Renal cortical epithelial cell (primary cell): ENCODE data around the gene TGM5. TPM values are rescaled to one million over a fixed set of nuclear protein-coding genes. Genes with fewer than 3 reads are reported as not detected.
"Not testable (repeated sequence)": the region's sequence is repeated elsewhere in the genome, so short reads cannot be mapped to it uniquely, and the experiment has no call there.

Source experiments
- DNase-seq: peaks from one replicate; pipeline ENCODE4 v3.0.0-alpha.2; 2011; ENCODE audit warnings: low read depth
- total RNA-seq: library from RNA; depleted of rRNA; stranded (reverse); fragments of >200 nt; gene quantifications from 2 replicates; pipeline ENCODE4 v1.2.3, GENCODE V29; 2014

Gene TGM5
- 0.25 and 0.35 TPM in 2 replicates for total RNA-seq

GRCh38 chr15:43266834-43267233 lies at the start of gene TGM5:
Gene TGM5 (minus strand): TSS chr15:43266928. CDS start chr15:43266849, 79 bp downstream.
- peak; percentile 56 for DNase-seq

GRCh38 chr15:43314171-43314570 lies 47.4 kb upstream of the TGM5 start:
- peak; percentile 46 for DNase-seq

- no peak for DNase-seq
These were observed 45.6 kb upstream of the TGM5 start for GRCh38 chr15:43312378-43312777.

GRCh38 chr15:43302205-43302817 lies 35.6 kb upstream of the TGM5 start, which contains the start of gene TGM7:
Gene TGM7 (minus strand): TSS chr15:43302255.
- DNase-seq, result no peak

- no peak for DNase-seq
These were observed 33.2 kb upstream of the TGM5 start for GRCh38 chr15:43299884-43300283.

GRCh38 chr15:43299411-43299810 lies 32.7 kb upstream of the TGM5 start:
- no peak for DNase-seq

GRCh38 chr15:43294091-43294706 lies 27.5 kb upstream of the TGM5 start:
- no peak for DNase-seq

- DNase-seq, result no peak
These were observed 26.7 kb upstream of the TGM5 start for GRCh38 chr15:43293432-43293831.

- DNase-seq, result no peak
These were observed 25.8 kb upstream of the TGM5 start for GRCh38 chr15:43292375-43293078.

- DNase-seq, result not testable (repeated sequence)
These were observed 22.9 kb upstream of the TGM5 start for GRCh38 chr15:43289656-43290055.

GRCh38 chr15:43287254-43287653 lies 20.5 kb upstream of the TGM5 start:
- DNase-seq, result no peak

- DNase-seq, result no peak
These were observed 19.3 kb upstream of the TGM5 start for GRCh38 chr15:43286074-43286473.

- peak; percentile 51 for DNase-seq
These were observed 18.9 kb upstream of the TGM5 start for GRCh38 chr15:43285609-43286037.

- no peak for DNase-seq
These were observed 16.8 kb upstream of the TGM5 start for GRCh38 chr15:43283526-43283925.

GRCh38 chr15:43281926-43282602 lies 15.3 kb upstream of the TGM5 start:
- no peak for DNase-seq

- DNase-seq, result no peak
These were observed 14.3 kb upstream of the TGM5 start for GRCh38 chr15:43280996-43281395.

- no peak for DNase-seq
These were observed 12.8 kb upstream of the TGM5 start for GRCh38 chr15:43279496-43279895.

- no peak for DNase-seq
These were observed 12.1 kb upstream of the TGM5 start for GRCh38 chr15:43278869-43279268.

GRCh38 chr15:43277901-43278300 lies 11.2 kb upstream of the TGM5 start:
- DNase-seq, result no peak

- no peak for DNase-seq
These were observed 10.6 kb upstream of the TGM5 start for GRCh38 chr15:43277231-43277823.

GRCh38 chr15:43276563-43277200 lies 10.0 kb upstream of the TGM5 start:
- DNase-seq, result no peak
